GM12865 (cell line): ENCODE measurements around the gene MRGPRG.

ENCODE experiments used
- DNase-seq: peaks from one replicate; pipeline ENCODE4 v3.0.0; 2010; ENCODE audit warnings: low read depth
- H3K4me3 ChIP-seq: 2 replicates; pipeline ENCODE4 v1.5.1; 2011; ENCODE audit warnings: mild to moderate bottlenecking, low read depth, low read length, control low read depth
- CTCF ChIP-seq: IDR thresholded peaks from 2 replicates; pipeline ENCODE4 v1.5.1; 2011; ENCODE audit warnings: low read length, control low read depth, low read depth, inconsistent platforms; ENCODE audit not compliant: insufficient read depth; ENCODE audit errors: missing control alignments

Gene MRGPRG

GRCh38 chr11:3203221-3204043, 15.2 kb downstream of the MRGPRG start:
- H3K4me3 ChIP-seq: no peak overlapping the region
- DNase-seq: no peak
- TF ChIP-seq CTCF: no peak

- TF ChIP-seq CTCF: no peak
- no peak overlapping the region for H3K4me3 ChIP-seq
- no peak for DNase-seq
Measured at GRCh38 chr11:3202759-3203158, 15.9 kb downstream of the MRGPRG start.

GRCh38 chr11:3202305-3202704, 16.3 kb downstream of the MRGPRG start:
- no peak for DNase-seq
- no peak for TF ChIP-seq CTCF
- no peak overlapping the region for H3K4me3 ChIP-seq

GRCh38 chr11:3201677-3202181, 16.9 kb downstream of the MRGPRG start:
- H3K4me3 ChIP-seq: no peak overlapping the region
- DNase-seq: no peak
- TF ChIP-seq CTCF: no peak

- H3K4me3 ChIP-seq: no peak overlapping the region
- TF ChIP-seq CTCF: no peak
- no peak for DNase-seq
Measured at GRCh38 chr11:3201112-3201581, 17.5 kb downstream of the MRGPRG start.

- TF ChIP-seq CTCF: no peak
- DNase-seq: no peak
- H3K4me3 ChIP-seq: no peak overlapping the region
Measured at GRCh38 chr11:3200388-3201111, 18.1 kb downstream of the MRGPRG start.
